ENCODE data around the gene ASPSCR1.
A peak's percentile ranks its signal among the peaks of the same experiment; 100 is the strongest.

The ASPSCR1 gene

GRCh38 chr17:81977211-81977808 is at the start of gene ASPSCR1:
TSS of gene ASPSCR1 (plus strand) at chr17:81977629. CDS start at chr17:81977647, 18 bp downstream.
- DNase-seq (ENCODE audit: low read depth) = peak; percentile 79

GRCh38 chr17:81927653-81928543 is 49.5 kb upstream of the ASPSCR1 start, which contains the start of gene MAFG:
TSS of gene MAFG (minus strand) at chr17:81927735. CDS start at chr17:81923185, 4,550 bp downstream.
- peak; percentile 77 for DNase-seq (ENCODE audit: low read depth)

GRCh38 chr17:81928544-81929252 is 48.7 kb upstream of the ASPSCR1 start:
- no peak for DNase-seq (ENCODE audit: low read depth)

- DNase-seq (ENCODE audit: low read depth) = no peak
Measured at GRCh38 chr17:81929253-81930141, 47.9 kb upstream of the ASPSCR1 start.

- no peak for DNase-seq (ENCODE audit: low read depth)
Measured at GRCh38 chr17:81930142-81931125, 47.0 kb upstream of the ASPSCR1 start.

GRCh38 chr17:81931189-81931556 is 46.3 kb upstream of the ASPSCR1 start:
- DNase-seq (ENCODE audit: low read depth) = no peak

- no peak for DNase-seq (ENCODE audit: low read depth)
Measured at GRCh38 chr17:81931557-81932332, 45.7 kb upstream of the ASPSCR1 start.

GRCh38 chr17:81932333-81932983 is 45.0 kb upstream of the ASPSCR1 start:
- no peak for DNase-seq (ENCODE audit: low read depth)

- DNase-seq (ENCODE audit: low read depth) = no peak
Measured at GRCh38 chr17:81933178-81933699, 44.2 kb upstream of the ASPSCR1 start.

- no peak for DNase-seq (ENCODE audit: low read depth)
Measured at GRCh38 chr17:81934098-81934757, 43.2 kb upstream of the ASPSCR1 start.

GRCh38 chr17:81934850-81935708 is 42.4 kb upstream of the ASPSCR1 start:
- no peak for DNase-seq (ENCODE audit: low read depth)

GRCh38 chr17:81935709-81936084 is 41.7 kb upstream of the ASPSCR1 start:
- no peak for DNase-seq (ENCODE audit: low read depth)

- DNase-seq (ENCODE audit: low read depth) = no peak
Measured at GRCh38 chr17:81939218-81939617, 38.2 kb upstream of the ASPSCR1 start.

- DNase-seq (ENCODE audit: low read depth) = no peak
Measured at GRCh38 chr17:81939881-81940385, 37.5 kb upstream of the ASPSCR1 start.

- DNase-seq (ENCODE audit: low read depth) = no peak
Measured at GRCh38 chr17:81940538-81941483, 36.6 kb upstream of the ASPSCR1 start.

Measured in CMK (cell line).